IPS-18a (cell line): ENCODE data around the gene SPECC1L.

Experiments
- H3K27ac ChIP-seq: one replicate; pipeline ENCODE4 v1.5.1; 2013; ENCODE audit warnings: low read length
- H3K27me3 ChIP-seq: one replicate; pipeline ENCODE4 v1.6.1; 2013; ENCODE audit warnings: mild to moderate bottlenecking, low read length; ENCODE audit not compliant: control insufficient read depth, insufficient read depth
- H3K36me3 ChIP-seq: one replicate; pipeline ENCODE4 v1.6.1; 2013; ENCODE audit warnings: low read depth, low read length; ENCODE audit not compliant: control insufficient read depth
- H3K4me1 ChIP-seq: one replicate; pipeline ENCODE4 v1.6.1; 2013; ENCODE audit warnings: low read depth, low read length; ENCODE audit not compliant: control insufficient read depth
- H3K4me3 ChIP-seq: one replicate; pipeline ENCODE4 v1.5.1; 2013; ENCODE audit warnings: low read length
- H3K9ac ChIP-seq: one replicate; pipeline ENCODE4 v1.6.1; 2013; ENCODE audit warnings: mild to moderate bottlenecking, low read length, moderate library complexity
- H3K9me3 ChIP-seq: one replicate; pipeline ENCODE4 v1.6.1; 2013; ENCODE audit warnings: low read depth, low read length; ENCODE audit not compliant: control insufficient read depth

Gene SPECC1L

GRCh38 chr22:24414984-24415945 lies 144.6 kb downstream of the SPECC1L start:
- Histone ChIP-seq H3K4me3 (no peak overlapping the region), H3K27ac (no peak overlapping the region), H3K36me3 (peaks cover 9% of the 10 kb centered on the region), H3K27me3 (no peaks in the 10 kb centered on the region), H3K4me1 (peaks cover 8% of the 10 kb centered on the region), H3K9me3 (no peaks in the 10 kb centered on the region), H3K9ac (no peak overlapping the region)

- Histone ChIP-seq H3K4me1 (peaks cover 8% of the 10 kb centered on the region), H3K9ac (no peak overlapping the region), H3K27me3 (no peaks in the 10 kb centered on the region), H3K36me3 (peaks cover 9% of the 10 kb centered on the region), H3K4me3 (no peak overlapping the region), H3K27ac (no peak overlapping the region), H3K9me3 (no peaks in the 10 kb centered on the region)
These were observed 145.5 kb downstream of the SPECC1L start for GRCh38 chr22:24416095-24416494.

GRCh38 chr22:24416611-24417010 lies 146.0 kb downstream of the SPECC1L start:
- no peaks in the 10 kb centered on the region for H3K9me3 ChIP-seq
- H3K36me3 ChIP-seq, result peaks cover 9% of the 10 kb centered on the region
- no peak overlapping the region for H3K27ac ChIP-seq
- H3K4me1 ChIP-seq, result peaks cover 8% of the 10 kb centered on the region
- H3K4me3 ChIP-seq, result no peak overlapping the region
- no peaks in the 10 kb centered on the region for H3K27me3 ChIP-seq
- H3K9ac ChIP-seq, result no peak overlapping the region

GRCh38 chr22:24417200-24417599 lies 146.6 kb downstream of the SPECC1L start:
- H3K36me3 ChIP-seq, result peaks cover 9% of the 10 kb centered on the region
- no peak overlapping the region for H3K27ac ChIP-seq
- peaks cover 8% of the 10 kb centered on the region for H3K4me1 ChIP-seq
- H3K9ac ChIP-seq, result no peak overlapping the region
- H3K27me3 ChIP-seq, result no peaks in the 10 kb centered on the region
- no peak overlapping the region for H3K4me3 ChIP-seq
- H3K9me3 ChIP-seq, result no peaks in the 10 kb centered on the region

GRCh38 chr22:24417901-24418641 lies 147.4 kb downstream of the SPECC1L start:
- H3K9ac ChIP-seq, result no peak overlapping the region
- no peaks in the 10 kb centered on the region for H3K27me3 ChIP-seq
- H3K9me3 ChIP-seq, result no peaks in the 10 kb centered on the region
- no peak overlapping the region for H3K27ac ChIP-seq
- H3K4me1 ChIP-seq, result peaks cover 8% of the 10 kb centered on the region
- peaks cover 9% of the 10 kb centered on the region for H3K36me3 ChIP-seq
- H3K4me3 ChIP-seq, result no peak overlapping the region

GRCh38 chr22:24418786-24419474 lies 148.3 kb downstream of the SPECC1L start:
- Histone ChIP-seq H3K27ac (no peak overlapping the region), H3K4me3 (no peak overlapping the region), H3K36me3 (peaks cover 9% of the 10 kb centered on the region), H3K9ac (no peak overlapping the region), H3K27me3 (peaks cover under 1% of the 10 kb centered on the region), H3K4me1 (peaks cover 8% of the 10 kb centered on the region), H3K9me3 (no peaks in the 10 kb centered on the region)

- H3K36me3 ChIP-seq, result peaks cover 7% of the 10 kb centered on the region
- no peak overlapping the region for H3K9ac ChIP-seq
- peaks cover 8% of the 10 kb centered on the region for H3K4me1 ChIP-seq
These were observed 148.8 kb downstream of the SPECC1L start for GRCh38 chr22:24419475-24419850.

GRCh38 chr22:24420072-24420976 lies 149.7 kb downstream of the SPECC1L start:
- Histone ChIP-seq H3K4me1 (peaks cover 8% of the 10 kb centered on the region), H3K9ac (no peak overlapping the region), H3K36me3 (no peaks in the 10 kb centered on the region), H3K4me3 (no peak overlapping the region), H3K9me3 (no peaks in the 10 kb centered on the region), H3K27me3 (peaks cover 13% of the 10 kb centered on the region), H3K27ac (no peak overlapping the region)

More at GRCh38 chr22:24419475-24419850, 148.8 kb downstream of the SPECC1L start:
- Histone ChIP-seq H3K9me3 (no peaks in the 10 kb centered on the region), H3K27me3 (peaks cover 6% of the 10 kb centered on the region), H3K4me3 (no peak overlapping the region), H3K27ac (no peak overlapping the region)

GRCh38 chr22:24420977-24421343 lies 150.3 kb downstream of the SPECC1L start:
- no peaks in the 10 kb centered on the region for H3K9me3 ChIP-seq
- no peaks in the 10 kb centered on the region for H3K36me3 ChIP-seq
- no peak overlapping the region for H3K27ac ChIP-seq
- peaks cover 13% of the 10 kb centered on the region for H3K27me3 ChIP-seq
- peaks cover 8% of the 10 kb centered on the region for H3K4me1 ChIP-seq
- no peak overlapping the region for H3K9ac ChIP-seq
- H3K4me3 ChIP-seq, result no peak overlapping the region

- Histone ChIP-seq H3K36me3 (no peaks in the 10 kb centered on the region), H3K4me3 (no peak overlapping the region), H3K9ac (no peak overlapping the region), H3K9me3 (no peaks in the 10 kb centered on the region), H3K4me1 (peaks cover 8% of the 10 kb centered on the region), H3K27me3 (peaks cover 13% of the 10 kb centered on the region), H3K27ac (no peak overlapping the region)
These were observed 150.8 kb downstream of the SPECC1L start for GRCh38 chr22:24421428-24421931.
